Muscle layer of duodenum (tissue), 2 donors: Measurements from ENCODE around the gene HTT-AS.
A peak's percentile ranks its signal among the peaks of the same experiment; 100 is the strongest.

Source experiments
- H3K27ac ChIP-seq: one replicate; pipeline ENCODE4 v1.7.0; 2013; ENCODE audit warnings: mild to moderate bottlenecking, low read length
- H3K27me3 ChIP-seq: one replicate; pipeline ENCODE4 v1.7.0; 2013; ENCODE audit warnings: low read depth, mild to moderate bottlenecking, control low read depth, low read length
- H3K36me3 ChIP-seq, 2 donors: one replicate each; pipeline ENCODE4 v1.7.0; 2013; ENCODE audit warnings: low read length in 2 of 2, control low read depth in 1 of 2, mild to moderate bottlenecking in 1 of 2; ENCODE audit not compliant: insufficient read depth in 2 of 2, control insufficient read depth in 1 of 2
- H3K4me1 ChIP-seq, 2 donors: one replicate each; pipeline ENCODE4 v1.7.0; 2013; ENCODE audit warnings: low read length in 2 of 2, mild to moderate bottlenecking in 2 of 2, control low read depth in 1 of 2, moderate library complexity in 1 of 2; ENCODE audit not compliant: insufficient read depth in 2 of 2, control insufficient read depth in 1 of 2
- H3K4me3 ChIP-seq, 2 donors: one replicate each; pipeline ENCODE4 v1.7.0; 2013; ENCODE audit warnings: low read length in 2 of 2, low read depth in 1 of 2, mild to moderate bottlenecking in 1 of 2
- H3K9me3 ChIP-seq, 2 donors: one replicate each; pipeline ENCODE4 v1.7.0; 2013; ENCODE audit warnings: low read length in 2 of 2, control low read depth in 1 of 2, mild to moderate bottlenecking in 1 of 2; ENCODE audit not compliant: control insufficient read depth in 1 of 2
- donor health status: healthy.

HTT-AS gene

GRCh38 chr4:3047464-3048286 is 26.7 kb downstream of the HTT-AS start:
- no peaks in the 10 kb centered on the region for H3K36me3 ChIP-seq
- H3K27ac ChIP-seq, result no peak overlapping the region
- peak overlapping the region; percentile 11 to 26 for H3K4me3 ChIP-seq
- H3K9me3 ChIP-seq, result no peaks in the 10 kb centered on the region
- peaks cover 2 to 5% of the 10 kb centered on the region in 2 donors for H3K4me1 ChIP-seq
- no peaks in the 10 kb centered on the region for H3K27me3 ChIP-seq

DNA sequence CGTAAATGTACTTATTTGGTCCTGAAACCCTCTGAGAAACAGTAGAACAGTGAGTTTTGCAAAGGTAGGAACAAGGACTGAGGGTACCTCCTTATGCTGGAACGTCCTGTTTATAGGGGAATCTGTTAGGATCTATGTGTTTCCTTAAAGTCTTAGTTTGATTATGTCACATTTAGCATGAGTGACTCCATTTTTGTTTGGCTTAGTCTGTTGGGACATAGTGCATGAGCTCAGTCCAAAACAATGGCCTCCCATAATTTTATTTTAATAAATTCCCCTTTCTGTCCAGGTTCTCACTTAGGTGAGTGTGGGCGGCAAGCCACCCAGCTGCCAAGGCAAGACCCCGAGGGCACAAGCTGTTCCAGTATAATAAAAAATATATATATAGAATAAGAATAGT is 27.7 kb downstream of the HTT-AS start:
- no peak overlapping the region for H3K4me3 ChIP-seq
- H3K4me1 ChIP-seq, result peaks cover 2 to 5% of the 10 kb centered on the region in 2 donors
- no peaks in the 10 kb centered on the region for H3K9me3 ChIP-seq
- no peaks in the 10 kb centered on the region for H3K27me3 ChIP-seq
- no peaks in the 10 kb centered on the region for H3K36me3 ChIP-seq
- no peak overlapping the region for H3K27ac ChIP-seq

DNA sequence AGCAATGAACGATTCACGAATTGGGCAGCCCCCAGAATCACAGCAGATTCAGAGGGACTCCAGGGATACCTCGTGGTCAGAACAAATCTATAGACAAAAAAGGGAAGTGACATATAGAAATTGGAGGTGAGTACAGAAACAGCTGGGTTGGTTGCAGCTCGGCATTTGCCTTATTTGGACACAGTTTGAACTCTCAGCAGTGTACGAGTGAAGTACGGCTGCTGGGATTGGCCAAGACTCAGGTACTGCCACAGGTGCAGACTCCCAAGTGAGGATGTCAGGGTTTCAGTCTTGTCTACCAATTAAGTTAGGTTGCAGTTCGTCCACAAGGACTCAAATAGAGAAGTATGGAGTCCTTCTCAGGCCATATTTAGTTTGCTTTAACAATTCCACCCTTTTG is 28.2 kb downstream of the HTT-AS start:
- H3K36me3 ChIP-seq, result no peaks in the 10 kb centered on the region
- H3K4me3 ChIP-seq, result no peak overlapping the region
- H3K27me3 ChIP-seq, result no peaks in the 10 kb centered on the region
- no peak overlapping the region for H3K27ac ChIP-seq
- no peaks in the 10 kb centered on the region for H3K9me3 ChIP-seq
- peaks cover 2 to 5% of the 10 kb centered on the region in 2 donors for H3K4me1 ChIP-seq

GRCh38 chr4:3044870-3045819 is 29.2 kb downstream of the HTT-AS start:
- Histone ChIP-seq H3K4me3 (no peak overlapping the region), H3K9me3 (no peaks in the 10 kb centered on the region), H3K4me1 (peaks cover 2 to 5% of the 10 kb centered on the region in 2 donors), H3K27me3 (no peaks in the 10 kb centered on the region), H3K36me3 (no peaks in the 10 kb centered on the region), H3K27ac (no peak overlapping the region)

GRCh38 chr4:3043282-3044020 is 30.9 kb downstream of the HTT-AS start:
- Histone ChIP-seq H3K27ac (no peak overlapping the region), H3K4me3 (no peak overlapping the region), H3K27me3 (no peaks in the 10 kb centered on the region), H3K9me3 (no peaks in the 10 kb centered on the region), H3K36me3 (no peaks in the 10 kb centered on the region), H3K4me1 (peaks cover 2 to 9% of the 10 kb centered on the region in 2 donors)

- H3K9me3 ChIP-seq, result no peaks in the 10 kb centered on the region
- peak overlapping the region; percentile 16 for H3K27ac ChIP-seq
- no peaks in the 10 kb centered on the region for H3K36me3 ChIP-seq
- peaks cover 2 to 14% of the 10 kb centered on the region in 2 donors for H3K4me1 ChIP-seq
- H3K27me3 ChIP-seq, result no peaks in the 10 kb centered on the region
- peak overlapping the region; percentile 61 for H3K4me3 ChIP-seq
These were observed 32.1 kb downstream of the HTT-AS start for GRCh38 chr4:3042226-3042625.

DNA sequence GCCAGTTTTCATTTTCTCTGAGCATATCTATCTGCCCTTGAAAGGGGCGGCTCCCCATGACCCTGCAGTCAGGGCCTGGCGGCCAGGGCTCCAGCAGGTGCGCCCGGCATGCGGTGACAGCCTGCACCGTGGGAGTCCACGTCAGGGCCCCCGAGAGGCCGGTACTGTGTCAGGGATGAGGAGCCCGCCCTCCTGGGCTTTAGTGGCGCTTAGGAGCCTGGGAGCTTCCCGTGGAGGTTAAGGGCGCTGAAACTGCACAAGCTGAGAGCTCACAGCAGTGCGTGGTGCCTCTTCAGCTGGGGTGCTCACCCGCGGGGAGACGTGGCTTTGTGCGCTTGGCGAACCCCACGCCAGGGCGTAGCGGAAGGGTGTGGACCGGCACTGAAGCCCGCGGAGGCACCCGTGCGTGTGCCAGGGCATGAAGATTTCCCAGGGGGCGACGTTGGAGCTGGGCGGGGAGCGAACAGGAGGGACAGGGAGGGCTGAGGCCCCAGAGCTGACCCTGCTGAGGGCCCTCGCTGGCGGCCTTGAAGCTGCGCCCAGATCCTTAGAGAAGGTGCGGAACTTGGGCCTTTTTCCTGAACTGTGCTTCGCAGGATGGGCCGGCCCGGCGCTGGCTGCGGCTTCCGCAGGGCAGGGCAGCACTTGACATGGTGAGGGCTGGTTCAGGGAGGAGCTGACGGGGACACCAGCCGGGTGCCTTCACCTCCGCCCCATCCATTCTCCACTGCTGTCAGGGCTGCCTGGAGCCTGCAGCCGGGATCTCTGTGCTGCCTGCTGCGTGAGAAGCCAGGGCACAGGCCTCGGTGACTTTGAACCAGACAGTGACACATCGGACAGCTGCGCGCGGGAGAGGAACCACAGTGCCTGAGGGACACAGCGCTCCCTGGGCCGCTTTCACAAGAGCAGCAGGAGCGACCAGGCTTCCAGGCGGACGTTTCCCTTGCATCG is 32.9 kb downstream of the HTT-AS start:
- Histone ChIP-seq H3K4me3 (peak overlapping the region; percentile 61), H3K27ac (peak overlapping the region; percentile 16)

GRCh38 chr4:3040452-3041191 is 33.7 kb downstream of the HTT-AS start:
- Histone ChIP-seq H3K4me3 (peak overlapping the region; percentile 61), H3K4me1 (peaks cover 2 to 14% of the 10 kb centered on the region in 2 donors), H3K27ac (no peak overlapping the region)

More for the DNA sequence above, 32.9 kb downstream of the HTT-AS start:
- Histone ChIP-seq H3K4me1 (peaks cover 2 to 14% of the 10 kb centered on the region in 2 donors), H3K27me3 (no peaks in the 10 kb centered on the region), H3K36me3 (no peaks in the 10 kb centered on the region), H3K9me3 (no peaks in the 10 kb centered on the region)

DNA sequence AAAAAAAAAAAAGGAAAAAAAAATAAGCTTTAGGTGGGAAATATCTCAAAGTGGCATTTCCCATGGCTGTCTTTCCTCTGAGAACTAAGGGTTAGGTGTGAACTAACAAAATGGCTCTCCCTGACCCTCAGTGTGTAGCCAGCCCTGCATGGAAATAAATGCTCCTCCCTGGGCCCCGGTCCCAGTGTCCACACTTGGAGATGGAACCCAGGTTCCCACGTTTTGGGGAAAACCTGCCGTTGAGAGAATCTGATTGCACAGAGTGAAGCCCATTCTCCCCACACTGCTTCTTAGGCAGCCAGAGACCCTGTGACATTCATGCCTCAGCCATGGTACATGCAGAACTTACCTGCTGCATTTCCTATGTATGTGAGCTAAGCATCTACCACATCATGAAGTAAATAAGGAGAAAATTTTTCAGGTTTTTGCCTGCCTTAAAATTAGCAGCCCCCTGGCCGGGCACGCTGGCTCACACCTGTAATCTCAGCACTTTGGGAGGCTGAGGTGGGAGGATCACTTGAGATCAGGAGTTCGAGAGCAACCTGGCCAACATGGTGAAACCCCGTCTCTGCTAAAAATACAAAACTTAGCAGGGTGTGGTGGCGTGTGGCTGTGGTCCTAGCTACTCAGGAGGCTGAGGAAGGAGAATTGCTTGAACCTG is 34.5 kb downstream of the HTT-AS start:
- no peaks in the 10 kb centered on the region for H3K9me3 ChIP-seq
- H3K4me3 ChIP-seq, result no peak overlapping the region

More at GRCh38 chr4:3040452-3041191, 33.7 kb downstream of the HTT-AS start:
- H3K36me3 ChIP-seq, result no peaks in the 10 kb centered on the region
- H3K9me3 ChIP-seq, result no peaks in the 10 kb centered on the region
- no peaks in the 10 kb centered on the region for H3K27me3 ChIP-seq

More for the DNA sequence above, 34.5 kb downstream of the HTT-AS start:
- H3K36me3 ChIP-seq, result no peaks in the 10 kb centered on the region
- H3K27ac ChIP-seq, result no peak overlapping the region
- H3K4me1 ChIP-seq, result peaks cover 2 to 14% of the 10 kb centered on the region in 2 donors
- H3K27me3 ChIP-seq, result no peaks in the 10 kb centered on the region
